Measurements from ENCODE around the gene RNFT2.

GRCh38 chr12:116726694-116727093 is 11.4 kb upstream of the RNFT2 start:
- no peak for TF ChIP-seq CTCF (IDR thresholded peaks at IDR 0.05)
- no peak for TF ChIP-seq POLR2A (IDR thresholded peaks at IDR 0.05)

Measured in esophagus squamous epithelium (tissue), 4 donors.